Suprapubic skin (tissue), 4 donors: Measurements from ENCODE around the gene SLC1A7. TPM values are rescaled to one million over a fixed set of nuclear protein-coding genes. Genes with fewer than 3 reads are reported as not detected.

ENCODE experiments used
- DNase-seq, 2 donors: peaks; one replicate each; pipeline ENCODE4 v3.0.0-alpha.2; 2019; ENCODE audit warnings: low spot score in 2 of 2
- H3K27ac ChIP-seq: fragments of 200-600 bp; sonication (generic); one replicate; pipeline ENCODE4 v1.5.1; 2019
- H3K27me3 ChIP-seq: fragments of 200-600 bp; sonication (generic); one replicate; pipeline ENCODE4 v1.5.1; 2019
- H3K36me3 ChIP-seq: fragments of 200-600 bp; sonication (generic); one replicate; pipeline ENCODE4 v1.5.1; 2019
- H3K4me1 ChIP-seq: fragments of 200-600 bp; sonication (generic); one replicate; pipeline ENCODE4 v1.5.1; 2019
- H3K4me3 ChIP-seq: fragments of 200-600 bp; sonication (generic); one replicate; pipeline ENCODE4 v1.5.1; 2019; ENCODE audit warnings: mild to moderate bottlenecking
- H3K9me3 ChIP-seq: fragments of 200-600 bp; sonication (generic); one replicate; pipeline ENCODE4 v1.5.1; 2019
- CTCF ChIP-seq, 2 donors: fragments of 200-600 bp in 1 of 2; fragments of 450-650 bp in 1 of 2; sonication (generic) in 1 of 2; IDR thresholded peaks; one replicate each; pipeline ENCODE4 v1.5.1; 2016 to 2019; ENCODE audit warnings: antibody characterized with exemption in 2 of 2, mild to moderate bottlenecking in 1 of 2, moderate library complexity in 1 of 2
- EP300 ChIP-seq: sonication (generic); formaldehyde crosslinking; IDR thresholded peaks from one replicate; pipeline ENCODE4 v1.6.1; 2017; ENCODE audit warnings: antibody characterized with exemption
- POLR2A ChIP-seq, 2 donors: fragments of 450-650 bp; IDR thresholded peaks; one replicate each; pipeline ENCODE4 v1.6.1; 2017; ENCODE audit warnings: antibody characterized with exemption in 2 of 2, mild to moderate bottlenecking in 2 of 2, moderate library complexity in 2 of 2
- POLR2AphosphoS5 ChIP-seq, 3 donors: sonication (generic); formaldehyde crosslinking; IDR thresholded peaks; one replicate each; pipeline ENCODE4 v1.6.1; 2017; ENCODE audit warnings: antibody characterized with exemption in 3 of 3
- WGBS: methylation state at CpG from one replicate; pipeline ENCODE4 v1.1.5; 2018; 5-methylcytosine and 5-hydroxymethylcytosine counted together
- total RNA-seq, 4 donors: library from RNA; depleted of rRNA; stranded (reverse); fragments of >200 nt; gene quantifications; one replicate each; pipeline ENCODE4 v1.1.0, GENCODE V29; 2016

Gene SLC1A7
- total RNA-seq, 4 donors from 2014 or later = not detected

GRCh38 chr1:53077599-53077965 is 64.9 kb downstream of the SLC1A7 start:
- Histone ChIP-seq H3K9me3 (no peaks in the 10 kb centered on the region), H3K4me1 (no peaks in the 10 kb centered on the region), H3K36me3 (peaks cover 36% of the 10 kb centered on the region), H3K27me3 (no peaks in the 10 kb centered on the region), H3K27ac (no peak overlapping the region), H3K4me3 (no peak overlapping the region)
- DNase-seq = peak in 1 of 2 donors; percentile 53
- WGBS = 88% methylated on average over 13 of the region's 13 CpGs
- TF ChIP-seq POLR2A (IDR thresholded peaks at IDR 0.05) (no peak), CTCF (IDR thresholded peaks at IDR 0.05) (no peak), POLR2AphosphoS5 (IDR thresholded peaks at IDR 0.05) (no peak), EP300 (no peak)

GRCh38 chr1:53076721-53077598 is 65.5 kb downstream of the SLC1A7 start:
- WGBS = 87% methylated on average over 13 of the region's 19 CpGs
- no peaks in the 10 kb centered on the region for H3K27me3 ChIP-seq
- peak; percentile 46 to 63 for DNase-seq
- peaks cover 30% of the 10 kb centered on the region for H3K36me3 ChIP-seq
- no peak overlapping the region for H3K4me3 ChIP-seq
- no peaks in the 10 kb centered on the region for H3K9me3 ChIP-seq
- TF ChIP-seq POLR2AphosphoS5 (IDR thresholded peaks at IDR 0.05) (no peak), CTCF (IDR thresholded peaks at IDR 0.05) (no peak), EP300 (no peak), POLR2A (IDR thresholded peaks at IDR 0.05) (no peak)
- H3K4me1 ChIP-seq = no peaks in the 10 kb centered on the region
- H3K27ac ChIP-seq = no peak overlapping the region

- Histone ChIP-seq H3K27me3 (no peaks in the 10 kb centered on the region), H3K27ac (no peak overlapping the region), H3K36me3 (peaks cover 24% of the 10 kb centered on the region), H3K9me3 (no peaks in the 10 kb centered on the region), H3K4me3 (no peak overlapping the region), H3K4me1 (no peaks in the 10 kb centered on the region)
- TF ChIP-seq EP300 (no peak), CTCF (IDR thresholded peaks at IDR 0.05) (no peak), POLR2A (IDR thresholded peaks at IDR 0.05) (no peak), POLR2AphosphoS5 (IDR thresholded peaks at IDR 0.05) (no peak)
- WGBS = 92% methylated on average over 6 of the region's 9 CpGs
- peak; percentile 30 to 68 for DNase-seq
Observed at GRCh38 chr1:53076165-53076564, 66.3 kb downstream of the SLC1A7 start.

GRCh38 chr1:53075761-53076163 is 66.7 kb downstream of the SLC1A7 start:
- Histone ChIP-seq H3K4me1 (no peaks in the 10 kb centered on the region), H3K4me3 (no peak overlapping the region), H3K27ac (no peak overlapping the region), H3K36me3 (peaks cover 20% of the 10 kb centered on the region), H3K9me3 (no peaks in the 10 kb centered on the region), H3K27me3 (no peaks in the 10 kb centered on the region)
- TF ChIP-seq CTCF (IDR thresholded peaks at IDR 0.05) (no peak), EP300 (no peak), POLR2A (IDR thresholded peaks at IDR 0.05) (no peak), POLR2AphosphoS5 (IDR thresholded peaks at IDR 0.05) (no peak)
- DNase-seq = peak; percentile 47 to 61
- 78% methylated on average over 8 of the region's 8 CpGs for WGBS

GRCh38 chr1:53075206-53075605 is 67.2 kb downstream of the SLC1A7 start:
- H3K36me3 ChIP-seq = peaks cover 20% of the 10 kb centered on the region
- H3K4me1 ChIP-seq = no peaks in the 10 kb centered on the region
- no peak overlapping the region for H3K4me3 ChIP-seq
- no peaks in the 10 kb centered on the region for H3K9me3 ChIP-seq
- WGBS = 93% methylated on average over 4 of the region's 4 CpGs
- no peak overlapping the region for H3K27ac ChIP-seq
- TF ChIP-seq EP300 = no peak
- no peak for TF ChIP-seq POLR2AphosphoS5 (IDR thresholded peaks at IDR 0.05)
- no peak for TF ChIP-seq CTCF (IDR thresholded peaks at IDR 0.05)
- no peak for TF ChIP-seq POLR2A (IDR thresholded peaks at IDR 0.05)
- peak; percentile 38 to 56 for DNase-seq
- H3K27me3 ChIP-seq = no peaks in the 10 kb centered on the region
